ENCODE data around the gene PMF1.
A peak's percentile ranks its signal among the peaks of the same experiment; 100 is the strongest.

The PMF1 gene

GRCh38 chr1:156284112-156284511 lies 71.3 kb downstream of the PMF1 start, which contains the start of gene TMEM79:
Gene TMEM79, plus strand, starts transcription at chr1:156284325. Its CDS starts 902 bp downstream, at chr1:156285227.
- no peak for TF ChIP-seq CTCF (IDR thresholded peaks at IDR 0.05)
- H2AFZ ChIP-seq: peak within 1 kb of the TSS; percentile 77
- H3K27me3 ChIP-seq (ENCODE audit: control insufficient read depth, insufficient read depth, low read length): no peaks in the 10 kb centered on the region
- H3K4me1 ChIP-seq: peaks cover 9% of the 10 kb centered on the region
- H3K9ac ChIP-seq: peak within 1 kb of the TSS; percentile 6
- peak within 1 kb of the TSS; percentile 94 for H3K4me2 ChIP-seq (ENCODE audit: low read length)
- no peaks in the 10 kb centered on the region for H3K9me3 ChIP-seq (ENCODE audit: control insufficient read depth, low read length)
- H3K27ac ChIP-seq: peak within 1 kb of the TSS; percentile 78
- H3K36me3 ChIP-seq (ENCODE audit: control insufficient read depth, insufficient read depth, low read length): no peaks in the 10 kb centered on the region
- peak within 1 kb of the TSS; percentile 92 for H3K4me3 ChIP-seq (ENCODE audit: low read depth, low read length)
- no peaks in the 10 kb centered on the region for H3K79me2 ChIP-seq

- Histone ChIP-seq H3K9ac (no peak overlapping the region), H3K79me2 (no peaks in the 10 kb centered on the region), H3K4me3 (ENCODE audit: low read depth, low read length) (peak overlapping the region; percentile 72), H3K27ac (no peak overlapping the region), H3K36me3 (ENCODE audit: control insufficient read depth, insufficient read depth, low read length) (no peaks in the 10 kb centered on the region), H3K4me1 (peaks cover 9% of the 10 kb centered on the region), H3K9me3 (ENCODE audit: control insufficient read depth, low read length) (no peaks in the 10 kb centered on the region), H2AFZ (no peak overlapping the region), H3K27me3 (ENCODE audit: control insufficient read depth, insufficient read depth, low read length) (no peaks in the 10 kb centered on the region), H3K4me2 (ENCODE audit: low read length) (peak overlapping the region; percentile 94)
- TF ChIP-seq CTCF (IDR thresholded peaks at IDR 0.05): no peak
These were observed 72.0 kb downstream of the PMF1 start for GRCh38 chr1:156284757-156285156.

- H3K79me2 ChIP-seq: no peaks in the 10 kb centered on the region
- H3K27me3 ChIP-seq (ENCODE audit: control insufficient read depth, insufficient read depth, low read length): no peaks in the 10 kb centered on the region
- TF ChIP-seq CTCF (IDR thresholded peaks at IDR 0.05): no peak
- H3K4me3 ChIP-seq (ENCODE audit: low read depth, low read length): no peak overlapping the region
- no peak overlapping the region for H3K4me2 ChIP-seq (ENCODE audit: low read length)
- no peaks in the 10 kb centered on the region for H3K36me3 ChIP-seq (ENCODE audit: control insufficient read depth, insufficient read depth, low read length)
- no peak overlapping the region for H2AFZ ChIP-seq
- H3K9me3 ChIP-seq (ENCODE audit: control insufficient read depth, low read length): no peaks in the 10 kb centered on the region
- peaks cover 9% of the 10 kb centered on the region for H3K4me1 ChIP-seq
- H3K27ac ChIP-seq: no peak overlapping the region
- H3K9ac ChIP-seq: no peak overlapping the region
These were observed 72.6 kb downstream of the PMF1 start for GRCh38 chr1:156285437-156285836.

- H3K4me1 ChIP-seq: peaks cover 10% of the 10 kb centered on the region
- no peak overlapping the region for H3K9ac ChIP-seq
- H3K4me3 ChIP-seq (ENCODE audit: low read depth, low read length): no peak overlapping the region
These were observed 73.3 kb downstream of the PMF1 start for GRCh38 chr1:156286061-156286460.

More at GRCh38 chr1:156286061-156286460, 73.3 kb downstream of the PMF1 start:
- no peak overlapping the region for H3K27ac ChIP-seq
- H3K36me3 ChIP-seq (ENCODE audit: control insufficient read depth, insufficient read depth, low read length): no peaks in the 10 kb centered on the region
- H2AFZ ChIP-seq: no peak overlapping the region
- no peaks in the 10 kb centered on the region for H3K27me3 ChIP-seq (ENCODE audit: control insufficient read depth, insufficient read depth, low read length)
- H3K9me3 ChIP-seq (ENCODE audit: control insufficient read depth, low read length): no peaks in the 10 kb centered on the region
- no peak overlapping the region for H3K4me2 ChIP-seq (ENCODE audit: low read length)
- no peaks in the 10 kb centered on the region for H3K79me2 ChIP-seq
- TF ChIP-seq CTCF (IDR thresholded peaks at IDR 0.05): no peak

Measured in parathyroid adenoma (tissue), 2 donors.